ENCODE results near the gene NOD2. TPM values are rescaled to one million over a fixed set of nuclear protein-coding genes. Genes with fewer than 3 reads are reported as not detected.

NOD2 gene
- total and polyA plus RNA-seq, 2 of the 13 experiments (the other 11 are each of a cell fraction or from before 2014, with no cell fraction given), result 0.27 to 0.81 TPM

DNA sequence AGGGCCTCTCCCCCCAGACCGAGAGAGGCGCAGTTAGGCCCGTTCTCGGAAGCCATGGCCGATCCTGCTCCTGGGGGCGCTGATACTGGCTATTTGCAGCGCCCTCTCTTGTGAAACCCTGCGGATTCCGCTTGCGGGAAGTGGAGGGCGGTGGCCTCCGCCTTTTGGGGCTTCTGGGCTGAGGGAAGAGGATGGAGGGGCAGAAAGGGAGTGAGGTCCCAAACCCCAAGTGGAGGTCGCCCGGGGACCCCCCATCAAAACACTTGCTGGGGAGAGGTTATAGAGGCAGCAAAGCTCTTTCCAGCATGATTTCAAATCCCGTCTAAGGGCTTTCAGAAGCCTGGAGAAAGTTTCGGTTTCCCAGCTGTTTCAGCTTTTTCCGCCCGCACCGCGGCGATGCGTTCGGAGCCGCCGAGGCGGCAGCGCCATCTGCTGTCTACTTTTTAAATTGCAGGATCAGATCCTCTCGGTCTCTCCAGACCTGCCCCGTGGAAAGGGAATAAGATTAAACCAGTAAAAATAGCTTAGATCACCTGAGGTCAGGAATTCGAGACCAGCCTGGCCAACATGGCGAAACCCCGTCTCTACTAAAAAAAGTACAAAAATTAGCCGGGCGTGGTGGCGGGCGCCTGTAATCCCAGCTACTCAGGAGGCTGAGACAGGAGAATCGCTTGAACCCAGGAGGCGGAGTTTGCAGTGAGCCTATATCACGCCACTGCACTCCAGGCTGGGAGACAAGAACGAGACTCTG is 28.1 kb upstream of the NOD2 start (continued):
- TF ChIP-seq, protein P1, sequence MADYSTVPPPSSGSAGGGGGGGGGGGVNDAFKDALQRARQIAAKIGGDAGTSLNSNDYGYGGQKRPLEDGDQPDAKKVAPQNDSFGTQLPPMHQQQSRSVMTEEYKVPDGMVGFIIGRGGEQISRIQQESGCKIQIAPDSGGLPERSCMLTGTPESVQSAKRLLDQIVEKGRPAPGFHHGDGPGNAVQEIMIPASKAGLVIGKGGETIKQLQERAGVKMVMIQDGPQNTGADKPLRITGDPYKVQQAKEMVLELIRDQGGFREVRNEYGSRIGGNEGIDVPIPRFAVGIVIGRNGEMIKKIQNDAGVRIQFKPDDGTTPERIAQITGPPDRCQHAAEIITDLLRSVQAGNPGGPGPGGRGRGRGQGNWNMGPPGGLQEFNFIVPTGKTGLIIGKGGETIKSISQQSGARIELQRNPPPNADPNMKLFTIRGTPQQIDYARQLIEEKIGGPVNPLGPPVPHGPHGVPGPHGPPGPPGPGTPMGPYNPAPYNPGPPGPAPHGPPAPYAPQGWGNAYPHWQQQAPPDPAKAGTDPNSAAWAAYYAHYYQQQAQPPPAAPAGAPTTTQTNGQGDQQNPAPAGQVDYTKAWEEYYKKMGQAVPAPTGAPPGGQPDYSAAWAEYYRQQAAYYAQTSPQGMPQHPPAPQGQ (CRISPR knock-in tag; IDR thresholded peaks at IDR 0.05; ENCODE audit: borderline replicate concordance), result no peak
- TF ChIP-seq NR2F1 (CRISPR knock-in tag; IDR thresholded peaks at IDR 0.05) (no peak), EP300 (IDR thresholded peaks at IDR 0.05; ENCODE audit: low read depth in 2 of 2, low read length in 2 of 2) (no peak), EP300 (CRISPR knock-in tag; IDR thresholded peaks at IDR 0.05; ENCODE audit: borderline replicate concordance) (no peak), ZNF234 (CRISPR knock-in tag; conservative IDR thresholded peaks at IDR 0.05) (no peak), TSC22D2 (CRISPR knock-in tag; IDR thresholded peaks at IDR 0.05; ENCODE audit: borderline replicate concordance) (no peak), MTA3 (CRISPR knock-in tag; IDR thresholded peaks at IDR 0.05) (no peak), ATF7 (IDR thresholded peaks at IDR 0.05) (no peak), ATF7 (CRISPR knock-in tag; IDR thresholded peaks at IDR 0.05) (no peak), RAD21 (CRISPR knock-in tag; IDR thresholded peaks at IDR 0.05) (peak; percentile 92), ZNF569 (CRISPR knock-in tag; IDR thresholded peaks at IDR 0.05; ENCODE audit: borderline replicate concordance) (no peak), NKX3-1 (CRISPR knock-in tag; IDR thresholded peaks at IDR 0.05) (no peak), ZNF350 (CRISPR knock-in tag; IDR thresholded peaks at IDR 0.05; ENCODE audit: borderline replicate concordance, low read depth) (peak; percentile 57; the same call in 1 of the 2 replicates), HDAC1 (CRISPR knock-in tag; IDR thresholded peaks at IDR 0.05) (no peak)
- TF ChIP-seq, protein P2, sequence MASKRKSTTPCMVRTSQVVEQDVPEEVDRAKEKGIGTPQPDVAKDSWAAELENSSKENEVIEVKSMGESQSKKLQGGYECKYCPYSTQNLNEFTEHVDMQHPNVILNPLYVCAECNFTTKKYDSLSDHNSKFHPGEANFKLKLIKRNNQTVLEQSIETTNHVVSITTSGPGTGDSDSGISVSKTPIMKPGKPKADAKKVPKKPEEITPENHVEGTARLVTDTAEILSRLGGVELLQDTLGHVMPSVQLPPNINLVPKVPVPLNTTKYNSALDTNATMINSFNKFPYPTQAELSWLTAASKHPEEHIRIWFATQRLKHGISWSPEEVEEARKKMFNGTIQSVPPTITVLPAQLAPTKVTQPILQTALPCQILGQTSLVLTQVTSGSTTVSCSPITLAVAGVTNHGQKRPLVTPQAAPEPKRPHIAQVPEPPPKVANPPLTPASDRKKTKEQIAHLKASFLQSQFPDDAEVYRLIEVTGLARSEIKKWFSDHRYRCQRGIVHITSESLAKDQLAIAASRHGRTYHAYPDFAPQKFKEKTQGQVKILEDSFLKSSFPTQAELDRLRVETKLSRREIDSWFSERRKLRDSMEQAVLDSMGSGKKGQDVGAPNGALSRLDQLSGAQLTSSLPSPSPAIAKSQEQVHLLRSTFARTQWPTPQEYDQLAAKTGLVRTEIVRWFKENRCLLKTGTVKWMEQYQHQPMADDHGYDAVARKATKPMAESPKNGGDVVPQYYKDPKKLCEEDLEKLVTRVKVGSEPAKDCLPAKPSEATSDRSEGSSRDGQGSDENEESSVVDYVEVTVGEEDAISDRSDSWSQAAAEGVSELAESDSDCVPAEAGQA (IDR thresholded peaks at IDR 0.05; ENCODE audit: low read depth), result no peak
- TF ChIP-seq, protein P2 (CRISPR knock-in tag; IDR thresholded peaks at IDR 0.05; ENCODE audit: borderline replicate concordance), result no peak
- TF ChIP-seq, protein P3, sequence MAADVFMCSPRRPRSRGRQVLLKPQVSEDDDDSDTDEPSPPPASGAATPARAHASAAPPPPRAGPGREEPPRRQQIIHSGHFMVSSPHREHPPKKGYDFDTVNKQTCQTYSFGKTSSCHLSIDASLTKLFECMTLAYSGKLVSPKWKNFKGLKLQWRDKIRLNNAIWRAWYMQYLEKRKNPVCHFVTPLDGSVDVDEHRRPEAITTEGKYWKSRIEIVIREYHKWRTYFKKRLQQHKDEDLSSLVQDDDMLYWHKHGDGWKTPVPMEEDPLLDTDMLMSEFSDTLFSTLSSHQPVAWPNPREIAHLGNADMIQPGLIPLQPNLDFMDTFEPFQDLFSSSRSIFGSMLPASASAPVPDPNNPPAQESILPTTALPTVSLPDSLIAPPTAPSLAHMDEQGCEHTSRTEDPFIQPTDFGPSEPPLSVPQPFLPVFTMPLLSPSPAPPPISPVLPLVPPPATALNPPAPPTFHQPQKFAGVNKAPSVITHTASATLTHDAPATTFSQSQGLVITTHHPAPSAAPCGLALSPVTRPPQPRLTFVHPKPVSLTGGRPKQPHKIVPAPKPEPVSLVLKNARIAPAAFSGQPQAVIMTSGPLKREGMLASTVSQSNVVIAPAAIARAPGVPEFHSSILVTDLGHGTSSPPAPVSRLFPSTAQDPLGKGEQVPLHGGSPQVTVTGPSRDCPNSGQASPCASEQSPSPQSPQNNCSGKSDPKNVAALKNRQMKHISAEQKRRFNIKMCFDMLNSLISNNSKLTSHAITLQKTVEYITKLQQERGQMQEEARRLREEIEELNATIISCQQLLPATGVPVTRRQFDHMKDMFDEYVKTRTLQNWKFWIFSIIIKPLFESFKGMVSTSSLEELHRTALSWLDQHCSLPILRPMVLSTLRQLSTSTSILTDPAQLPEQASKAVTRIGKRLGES (CRISPR knock-in tag; IDR thresholded peaks at IDR 0.05; ENCODE audit: borderline replicate concordance), result no peak
- TF ChIP-seq, protein P4, sequence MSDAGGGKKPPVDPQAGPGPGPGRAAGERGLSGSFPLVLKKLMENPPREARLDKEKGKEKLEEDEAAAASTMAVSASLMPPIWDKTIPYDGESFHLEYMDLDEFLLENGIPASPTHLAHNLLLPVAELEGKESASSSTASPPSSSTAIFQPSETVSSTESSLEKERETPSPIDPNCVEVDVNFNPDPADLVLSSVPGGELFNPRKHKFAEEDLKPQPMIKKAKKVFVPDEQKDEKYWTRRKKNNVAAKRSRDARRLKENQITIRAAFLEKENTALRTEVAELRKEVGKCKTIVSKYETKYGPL (CRISPR knock-in tag; IDR thresholded peaks at IDR 0.05), result no peak

All from HepG2 (cell line).